Endothelial cell of umbilical vein (primary cell): Measurements from ENCODE around the gene CHCHD3. TPM values are rescaled to one million over a fixed set of nuclear protein-coding genes. Genes with fewer than 3 reads are reported as not detected.

Experiments used
- BruUV-seq: library from RNA; stranded (reverse); fragments of 400-500 nt; replicated peaks from 2 replicates; lab custom pipeline; 2021; lab: Mats Ljungman, UMichigan
- CTCF ChIA-PET: fragments of 300-600, 350-600 bp; sonication (Branson Sonifier 250); formaldehyde crosslinking; loops from one replicate; lab custom pipeline; 2021; ENCODE audit warnings: antibody characterized with exemption, inconsistent platforms; lab: Charles Lee
- POLR2A ChIA-PET: fragments of 300-600, 350-600 bp; sonication (Branson Sonifier 250); formaldehyde crosslinking; loops from one replicate; lab custom pipeline; 2021; ENCODE audit warnings: antibody characterized with exemption, inconsistent platforms; lab: Charles Lee
- DNase-seq: peaks from one replicate; pipeline ENCODE4 v3.0.0-alpha.2; 2011; ENCODE audit warnings: low read depth, low spot score
- FAIRE-seq: peaks from 2 replicates; lab custom pipeline; 2011; peaks lifted over from hg19 to GRCh38; lab: Jason Lieb, UNC
- H2AFZ ChIP-seq: 2 replicates; pipeline ENCODE4 v1.6.0; 2012; ENCODE audit warnings: low read depth, low read length, control low read depth, inconsistent platforms
- H3K27ac ChIP-seq: 2 replicates; pipeline ENCODE4 v1.5.1; 2011; ENCODE audit warnings: low read depth, mild to moderate bottlenecking, control low read depth, low read length, moderate library complexity; ENCODE audit not compliant: insufficient read depth
- H3K27me3 ChIP-seq, 2 experiments: 2 replicates each; pipeline versions ENCODE4 v1.6.0 to v1.6.1; 2011; ENCODE audit warnings: low read length in 2 of 2, mixed read lengths in 1 of 2; ENCODE audit not compliant: control insufficient read depth in 2 of 2, insufficient read depth in 2 of 2
- H3K36me3 ChIP-seq, 2 experiments: 2 replicates in 1 of 2; 3 replicates in 1 of 2; pipeline ENCODE4 v1.5.1; 2011; ENCODE audit warnings: low read length in 2 of 2, mild to moderate bottlenecking in 1 of 2, moderate library complexity in 1 of 2; ENCODE audit not compliant: control insufficient read depth in 2 of 2, insufficient read depth in 2 of 2; ENCODE audit errors: extremely low read depth in 1 of 2
- H3K4me1 ChIP-seq: 3 replicates; pipeline ENCODE4 v1.5.1; 2011; ENCODE audit warnings: mild to moderate bottlenecking, low read length; ENCODE audit not compliant: control insufficient read depth, insufficient read depth; ENCODE audit errors: extremely low read depth
- H3K4me2 ChIP-seq: 2 replicates; pipeline ENCODE4 v1.6.1; 2011; ENCODE audit warnings: low read length, control low read depth, mixed read lengths; ENCODE audit not compliant: insufficient read depth
- H3K4me3 ChIP-seq, 3 experiments: fragments of 200-600 bp in 1 of 3; sonication (generic), shearing (Covaris generic) in 1 of 3; replicated peaks in 1 of 3; 2 replicates each; pipeline ENCODE4 v1.5.1; 2011 to 2016; ENCODE audit warnings: control low read depth in 3 of 3, low read length in 3 of 3, mild to moderate bottlenecking in 2 of 3, inconsistent platforms in 1 of 3, low read depth in 1 of 3, moderate library complexity in 1 of 3; ENCODE audit not compliant: insufficient read depth in 1 of 3
- H3K79me2 ChIP-seq: 2 replicates; pipeline ENCODE4 v1.6.0; 2012; ENCODE audit warnings: low read length, inconsistent platforms; ENCODE audit not compliant: control insufficient read depth, insufficient read depth
- H3K9ac ChIP-seq: replicated peaks from 2 replicates; pipeline ENCODE3; 2011; ENCODE audit warnings: low read length, control low read depth; ENCODE audit not compliant: insufficient read depth; ENCODE audit errors: extremely low read depth
- H3K9me1 ChIP-seq: replicated peaks from 3 replicates; pipeline ENCODE4 v1.6.0; 2011; ENCODE audit warnings: mild to moderate bottlenecking, low read length; ENCODE audit not compliant: control insufficient read depth, insufficient read depth; ENCODE audit errors: extremely low read depth
- H3K9me3 ChIP-seq: replicated peaks from 2 replicates; pipeline ENCODE4 v1.5.1; 2012; ENCODE audit warnings: low read length, inconsistent platforms; ENCODE audit not compliant: control insufficient read depth, insufficient read depth
- H4K20me1 ChIP-seq: replicated peaks from 2 replicates; pipeline ENCODE3; 2011; ENCODE audit warnings: mild to moderate bottlenecking, low read length; ENCODE audit not compliant: control insufficient read depth, insufficient read depth; ENCODE audit errors: extremely low read depth
- CTCF ChIP-seq, 2 donors: IDR thresholded peaks; 1 replicate in 1 of 2; 2 replicates in 1 of 2; pipeline ENCODE4 v1.5.1; 2011; ENCODE audit warnings: low read length in 2 of 2, mild to moderate bottlenecking in 2 of 2, moderate library complexity in 2 of 2, control low read depth in 1 of 2, inconsistent platforms in 1 of 2, low read depth in 1 of 2; ENCODE audit not compliant: insufficient read depth in 1 of 2; ENCODE audit errors: extremely low read depth in 1 of 2
- EZH2 ChIP-seq: IDR thresholded peaks from 2 replicates; pipeline ENCODE4 v1.6.1; 2012; ENCODE audit warnings: borderline replicate concordance, low read depth, mild to moderate bottlenecking, moderate library complexity, low read length, inconsistent platforms; ENCODE audit not compliant: severe bottlenecking
- FOS ChIP-seq: IDR thresholded peaks from 2 replicates; pipeline ENCODE4 v1.6.1; 2011; ENCODE audit warnings: mild to moderate bottlenecking, low read length, moderate library complexity, borderline replicate concordance; ENCODE audit not compliant: insufficient read depth
- GATA2 ChIP-seq: IDR thresholded peaks from 2 replicates; pipeline ENCODE4 v1.7.0; 2011; ENCODE audit warnings: low read depth, mild to moderate bottlenecking, moderate library complexity, mixed read lengths, low read length; ENCODE audit not compliant: insufficient read length, insufficient read depth
- JUN ChIP-seq: IDR thresholded peaks from 2 replicates; pipeline ENCODE4 v1.6.1; 2011; ENCODE audit warnings: borderline replicate concordance, low read depth; ENCODE audit not compliant: insufficient read length, insufficient read depth
- MAX ChIP-seq: IDR thresholded peaks from 2 replicates; pipeline ENCODE4 v1.6.1; 2011; ENCODE audit not compliant: insufficient read depth, insufficient read length
- MYC ChIP-seq: IDR thresholded peaks from one replicate; pipeline ENCODE4 v1.6.1; 2011; ENCODE audit warnings: mild to moderate bottlenecking, low read depth, low read length
- POLR2A ChIP-seq: IDR thresholded peaks from 2 replicates; pipeline ENCODE4 v1.6.1; 2012; ENCODE audit warnings: low read depth, mild to moderate bottlenecking, control low read depth, low read length
- POLR2AphosphoS5 ChIP-seq: IDR thresholded peaks from 2 replicates; pipeline ENCODE4 v1.6.1; 2012; ENCODE audit warnings: low read depth, mild to moderate bottlenecking, control low read depth, low read length, moderate library complexity; ENCODE audit not compliant: insufficient read depth
- dilution Hi-C: fragments of 300-500 bp; cut with MboI; formaldehyde crosslinking; loops from one replicate; pipeline ENCODE4 v1.15.0; 2019; ENCODE audit warnings: low sequenced_read_pairs; ENCODE audit not compliant: extremely low pct_ligation_motif_present
- intact Hi-C: fragments of 100-400 bp; cut with micrococcal nuclease; formaldehyde crosslinking; loops from one replicate; pipeline ENCODE4 v1.10.0; 2022
- polyA plus RNA-seq, 4 experiments: library from polyadenylated mRNA; depleted of rRNA in 3 of 4; stranded (reverse) in 3 of 4; unstranded in 1 of 4; fragments of >200 nt; gene quantifications; 2 replicates each; pipeline versions ENCODE4 v1.2.1 to v1.2.3, GENCODE V29; 2011 to 2012; ENCODE audit warnings: missing spikeins in 1 of 4
- total RNA-seq: library from RNA; stranded (reverse); gene quantifications from 2 replicates; pipeline ENCODE4 v1.2.3, GENCODE V29; 2021

The CHCHD3 gene
- total and polyA plus RNA-seq, 2 donors (not counting 3 experiments of a cell fraction or from before 2014, with no cell fraction given): 22.0 to 63.7 TPM

GRCh38 chr7:132840199-132840598 is 241.7 kb downstream of the CHCHD3 start:
- FAIRE-seq (no peak), DNase-seq (no peak)
- ChIA-PET POLR2A (no interaction called here), CTCF (interaction anchor here (1.0 to 1.2 kb wide), 2 partner anchors 10 to 14 kb away, joined by 3 read pairs; no protein-coding TSS in a partner anchor)
- Histone ChIP-seq H3K4me3 (no peak overlapping the region), H3K4me1 (no peaks in the 10 kb centered on the region), H2AFZ (no peak overlapping the region), H3K9me1 (no peaks in the 10 kb centered on the region), H4K20me1 (no peaks in the 10 kb centered on the region), H3K36me3 (no peaks in the 10 kb centered on the region), H3K4me2 (no peak overlapping the region), H3K9me3 (no peaks in the 10 kb centered on the region), H3K79me2 (no peaks in the 10 kb centered on the region), H3K27me3 (no peaks in the 10 kb centered on the region), H3K9ac (no peak overlapping the region), H3K27ac (no peak overlapping the region)
- no TSS peak for BruUV-seq
- intact Hi-C loops: no loop called here
- no peak for TF ChIP-seq JUN
- dilution Hi-C loops: no loop called here

GRCh38 chr7:132838313-132838712 is 243.6 kb downstream of the CHCHD3 start:
- DNase-seq (no peak), FAIRE-seq (no peak)
- intact Hi-C loops (no loop called here), dilution Hi-C loops (no loop called here)
- Histone ChIP-seq H3K27me3 (no peaks in the 10 kb centered on the region), H3K9me1 (no peaks in the 10 kb centered on the region), H3K79me2 (no peaks in the 10 kb centered on the region), H3K9me3 (no peaks in the 10 kb centered on the region), H3K4me1 (no peaks in the 10 kb centered on the region), H3K4me2 (no peak overlapping the region), H3K4me3 (no peak overlapping the region), H2AFZ (no peak overlapping the region), H3K36me3 (no peaks in the 10 kb centered on the region), H4K20me1 (no peaks in the 10 kb centered on the region), H3K27ac (no peak overlapping the region), H3K9ac (no peak overlapping the region)
- no TSS peak for BruUV-seq
- ChIA-PET POLR2A (no interaction called here), CTCF (no interaction called here)
- no peak for TF ChIP-seq MAX
- no peak for TF ChIP-seq POLR2AphosphoS5
- no peak for TF ChIP-seq JUN
- TF ChIP-seq GATA2: no peak
- no peak for TF ChIP-seq EZH2
- no peak for TF ChIP-seq FOS
- no peak for TF ChIP-seq CTCF (IDR thresholded peaks at IDR 0.05; ENCODE audit: extremely low read depth in 1 of 2, insufficient read depth in 1 of 2, low read depth in 1 of 2, low read length in 2 of 2)
- TF ChIP-seq MYC: no peak
- TF ChIP-seq POLR2A: no peak
